Measurements from ENCODE around the gene CDYL. TPM values are rescaled to one million over a fixed set of nuclear protein-coding genes. Genes with fewer than 3 reads are reported as not detected.
"Not testable (repeated sequence)": the region's sequence is repeated elsewhere in the genome, so short reads cannot be mapped to it uniquely, and the experiment has no call there.

CDYL gene
- total and polyA plus RNA-seq, 5 donors from 2014 or later = 3.1 to 27.0 (median 4.1) TPM

DNA sequence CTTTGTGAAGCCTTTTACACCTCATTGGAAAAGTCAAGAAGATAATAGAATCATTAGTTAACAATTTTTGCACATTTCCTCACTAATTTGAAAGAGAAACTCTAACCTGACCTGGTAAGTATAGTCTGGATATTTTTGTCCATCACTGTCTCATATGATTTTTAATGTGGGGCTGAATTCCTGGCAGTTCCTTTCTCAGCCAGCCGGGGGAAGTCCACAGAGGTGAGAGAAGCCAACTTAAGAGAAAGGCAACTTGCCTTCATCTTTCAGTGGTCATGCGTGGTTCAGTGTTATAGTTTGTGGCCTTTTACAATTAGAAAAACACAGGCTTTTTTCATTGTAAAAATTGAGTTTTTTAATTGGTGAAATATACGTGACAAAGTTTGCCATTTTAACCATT lies 80.6 kb downstream of the CDYL start:
- no peak for DNase-seq
- Histone ChIP-seq H3K4me3 (ENCODE audit: low read depth, low read length) (no peak overlapping the region), H3K27me3 (ENCODE audit: control insufficient read depth, insufficient read depth, low read length) (no peaks in the 10 kb centered on the region), H3K36me3 (ENCODE audit: control insufficient read depth, insufficient read depth, low read length) (no peaks in the 10 kb centered on the region), H3K4me1 (ENCODE audit: control insufficient read depth, insufficient read depth, low read length, poor library complexity, severe bottlenecking) (no peaks in the 10 kb centered on the region), H3K27ac (ENCODE audit: insufficient read depth, low read length, poor library complexity, severe bottlenecking) (no peak overlapping the region), H3K9me3 (ENCODE audit: control insufficient read depth in 2 of 2, low read length in 2 of 2) (no peaks in the 10 kb centered on the region)
- H3K4me1 Mint-ChIP-seq = peaks cover 30 to 82% (median 46%) of the 10 kb centered on the region in 4 donors
- H3K9me3 Mint-ChIP-seq = peaks cover 0 to 6% (median 0%) of the 10 kb centered on the region in 7 donors
- H3K27ac Mint-ChIP-seq = peak overlapping the region in 1 of 3 donors; percentile 55
- peaks cover 43% of the 10 kb centered on the region for H3K36me3 Mint-ChIP-seq
- no peak overlapping the region for H3K4me3 Mint-ChIP-seq
- no peak for ATAC-seq (ENCODE audit: low read depth in 2 of 2)
- no peaks in the 10 kb centered on the region for H3K27me3 Mint-ChIP-seq

DNA sequence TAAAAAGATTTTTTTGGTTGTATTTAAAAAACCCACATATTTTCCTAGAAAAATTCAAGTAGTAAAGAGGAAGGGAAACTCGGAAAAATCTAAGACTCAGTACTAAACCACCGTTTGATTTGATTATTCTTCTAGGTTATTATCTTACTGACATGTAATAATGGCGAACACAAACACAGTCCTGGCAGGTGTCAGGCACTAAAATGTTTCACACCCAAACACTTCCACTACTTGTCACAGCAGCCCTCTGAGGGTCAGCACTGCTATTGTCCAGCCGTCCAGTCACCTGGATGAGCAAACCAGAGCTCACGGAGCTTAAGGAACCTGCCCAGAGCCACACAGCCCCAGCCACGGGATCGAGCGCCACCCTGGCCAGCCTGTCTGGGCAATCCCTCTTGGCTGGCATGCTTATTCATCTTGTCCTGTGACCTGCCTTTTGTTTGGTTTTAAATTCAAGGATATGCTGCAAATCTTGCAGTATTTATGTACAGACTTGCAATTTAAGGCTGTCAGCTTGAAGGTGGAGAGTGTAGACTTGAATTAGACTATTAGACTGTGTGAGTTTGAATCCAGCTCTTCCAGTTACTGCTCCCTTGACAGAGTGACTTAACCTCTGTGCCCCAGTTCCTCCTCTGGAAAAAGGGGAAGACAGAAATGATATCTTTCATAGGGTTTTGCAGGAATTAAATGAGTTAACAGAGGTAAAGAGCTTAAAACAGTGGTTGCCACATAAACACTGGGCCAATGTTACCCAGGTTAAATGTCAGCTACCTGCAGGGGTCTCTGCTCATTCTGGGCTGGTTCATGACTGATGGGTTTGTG lies 82.2 kb downstream of the CDYL start:
- no peak overlapping the region for H3K4me3 ChIP-seq (ENCODE audit: low read depth, low read length)
- no peaks in the 10 kb centered on the region for H3K36me3 ChIP-seq (ENCODE audit: control insufficient read depth, insufficient read depth, low read length)
- Mint-ChIP-seq H3K27ac (peak overlapping the region in 1 of 3 donors; percentile 15), H3K36me3 (peaks cover 47% of the 10 kb centered on the region), H3K27me3 (no peaks in the 10 kb centered on the region), H3K9me3 (peaks cover 0 to 7% (median 0%) of the 10 kb centered on the region in 7 donors), H3K4me1 (peaks cover 27 to 71% (median 43%) of the 10 kb centered on the region in 4 donors), H3K4me3 (no peak overlapping the region)
- no peaks in the 10 kb centered on the region for H3K4me1 ChIP-seq (ENCODE audit: control insufficient read depth, insufficient read depth, low read length, poor library complexity, severe bottlenecking)
- peaks cover 0 to 1% of the 10 kb centered on the region in 2 experiments for H3K9me3 ChIP-seq (ENCODE audit: control insufficient read depth in 2 of 2, low read length in 2 of 2)
- no peak for DNase-seq
- no peak overlapping the region for H3K27ac ChIP-seq (ENCODE audit: insufficient read depth, low read length, poor library complexity, severe bottlenecking)
- no peak for ATAC-seq (ENCODE audit: low read depth in 2 of 2)
- H3K27me3 ChIP-seq (ENCODE audit: control insufficient read depth, insufficient read depth, low read length) = no peaks in the 10 kb centered on the region

- Mint-ChIP-seq H3K27ac (no peak overlapping the region), H3K27me3 (no peaks in the 10 kb centered on the region), H3K36me3 (peaks cover 53% of the 10 kb centered on the region), H3K4me1 (peaks cover 22 to 57% (median 36%) of the 10 kb centered on the region in 4 donors), H3K4me3 (no peak overlapping the region), H3K9me3 (peaks cover under 1 to 22% (median 11%) of the 10 kb centered on the region in 7 donors)
- no peak for DNase-seq
- Histone ChIP-seq H3K9me3 (ENCODE audit: control insufficient read depth in 2 of 2, low read length in 2 of 2) (peaks cover 9 to 13% of the 10 kb centered on the region in 2 experiments), H3K4me1 (ENCODE audit: control insufficient read depth, insufficient read depth, low read length, poor library complexity, severe bottlenecking) (no peaks in the 10 kb centered on the region), H3K4me3 (ENCODE audit: low read depth, low read length) (no peak overlapping the region), H3K36me3 (ENCODE audit: control insufficient read depth, insufficient read depth, low read length) (no peaks in the 10 kb centered on the region), H3K27me3 (ENCODE audit: control insufficient read depth, insufficient read depth, low read length) (no peaks in the 10 kb centered on the region), H3K27ac (ENCODE audit: insufficient read depth, low read length, poor library complexity, severe bottlenecking) (no peak overlapping the region)
- ATAC-seq (ENCODE audit: low read depth in 2 of 2) = no peak
Measured at GRCh38 chr6:4860387-4860786, 84.2 kb downstream of the CDYL start.

DNA sequence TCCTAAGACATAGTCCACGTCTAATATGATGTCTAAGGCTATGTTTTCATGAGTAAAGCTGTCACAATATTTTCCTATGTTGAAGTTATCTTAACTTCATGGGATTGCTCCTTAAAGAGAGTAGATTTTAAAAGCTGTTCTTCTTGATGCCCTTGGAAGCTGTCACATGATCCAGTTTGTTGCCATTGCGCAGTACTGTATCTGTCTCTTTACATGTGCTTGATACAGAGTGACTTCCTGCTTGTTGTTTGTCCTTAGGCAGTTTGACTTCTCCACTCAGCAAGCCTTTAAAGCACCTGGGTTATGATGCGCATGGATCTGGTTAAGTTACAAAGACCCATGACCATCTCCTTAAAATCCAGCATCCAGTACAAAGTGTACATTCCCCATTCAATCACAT lies 85.4 kb downstream of the CDYL start:
- H3K4me1 ChIP-seq (ENCODE audit: control insufficient read depth, insufficient read depth, low read length, poor library complexity, severe bottlenecking) = no peaks in the 10 kb centered on the region
- H3K27me3 ChIP-seq (ENCODE audit: control insufficient read depth, insufficient read depth, low read length) = no peaks in the 10 kb centered on the region
- H3K4me3 ChIP-seq (ENCODE audit: low read depth, low read length) = no peak overlapping the region
- H3K36me3 ChIP-seq (ENCODE audit: control insufficient read depth, insufficient read depth, low read length) = no peaks in the 10 kb centered on the region
- ATAC-seq (ENCODE audit: low read depth in 2 of 2) (no peak), DNase-seq (no peak)
- H3K27me3 Mint-ChIP-seq = no peaks in the 10 kb centered on the region
- H3K4me1 Mint-ChIP-seq = peaks cover 14 to 49% (median 27%) of the 10 kb centered on the region in 4 donors
- peaks cover 2 to 30% (median 11%) of the 10 kb centered on the region in 7 donors for H3K9me3 Mint-ChIP-seq
- peaks cover 53% of the 10 kb centered on the region for H3K36me3 Mint-ChIP-seq
- peaks cover 13 to 15% of the 10 kb centered on the region in 2 experiments for H3K9me3 ChIP-seq (ENCODE audit: control insufficient read depth in 2 of 2, low read length in 2 of 2)
- no peak overlapping the region for H3K27ac ChIP-seq (ENCODE audit: insufficient read depth, low read length, poor library complexity, severe bottlenecking)
- no peak overlapping the region for H3K4me3 Mint-ChIP-seq
- H3K27ac Mint-ChIP-seq = peak overlapping the region in 2 of 3 donors; percentile 14 to 23

DNA sequence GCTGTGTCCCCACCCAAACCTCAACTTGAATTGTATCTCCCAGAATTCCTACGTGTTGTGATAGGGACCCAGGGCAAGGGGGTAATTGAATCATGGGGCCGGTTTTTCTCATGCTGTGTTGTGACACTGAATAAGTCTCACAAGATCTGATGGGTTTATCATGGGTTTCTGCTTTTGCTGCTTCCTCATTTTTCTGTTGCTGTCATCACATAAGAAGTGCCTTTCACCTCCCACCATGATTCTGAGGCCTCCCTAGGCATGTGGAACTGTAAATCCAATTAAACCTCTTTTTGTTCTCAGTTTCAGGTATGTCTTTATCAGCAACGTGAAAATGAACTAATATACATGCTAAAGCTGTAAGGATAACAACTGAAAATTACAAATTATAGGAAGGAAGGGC lies 88.3 kb downstream of the CDYL start:
- no peak overlapping the region for H3K27ac ChIP-seq (ENCODE audit: insufficient read depth, low read length, poor library complexity, severe bottlenecking)
- H3K4me1 Mint-ChIP-seq = peaks cover 11 to 24% (median 20%) of the 10 kb centered on the region in 4 donors
- H3K27ac Mint-ChIP-seq = no peak overlapping the region
- H3K27me3 ChIP-seq (ENCODE audit: control insufficient read depth, insufficient read depth, low read length) = no peaks in the 10 kb centered on the region
- no peak for DNase-seq
- no peaks in the 10 kb centered on the region for H3K4me1 ChIP-seq (ENCODE audit: control insufficient read depth, insufficient read depth, low read length, poor library complexity, severe bottlenecking)
- H3K4me3 Mint-ChIP-seq = no peak overlapping the region
- peaks cover 18 to 19% of the 10 kb centered on the region in 2 experiments for H3K9me3 ChIP-seq (ENCODE audit: control insufficient read depth in 2 of 2, low read length in 2 of 2)
- H3K27me3 Mint-ChIP-seq = no peaks in the 10 kb centered on the region
- no peak overlapping the region for H3K4me3 ChIP-seq (ENCODE audit: low read depth, low read length)
- ATAC-seq (ENCODE audit: low read depth in 2 of 2) = no peak
- H3K9me3 Mint-ChIP-seq = peaks cover 3 to 44% (median 13%) of the 10 kb centered on the region in 7 donors
- H3K36me3 Mint-ChIP-seq = peaks cover 46% of the 10 kb centered on the region
- no peaks in the 10 kb centered on the region for H3K36me3 ChIP-seq (ENCODE audit: control insufficient read depth, insufficient read depth, low read length)

- H3K27ac ChIP-seq (ENCODE audit: insufficient read depth, low read length, poor library complexity, severe bottlenecking) = not testable (repeated sequence)
Measured at GRCh38 chr6:4865006-4865405, 88.8 kb downstream of the CDYL start.

GRCh38 chr6:4870821-4871494 lies 94.8 kb downstream of the CDYL start:
- no peaks in the 10 kb centered on the region for H3K27me3 ChIP-seq (ENCODE audit: control insufficient read depth, insufficient read depth, low read length)
- ATAC-seq (ENCODE audit: low read depth in 2 of 2) (no peak), DNase-seq (no peak)
- no peaks in the 10 kb centered on the region for H3K4me1 ChIP-seq (ENCODE audit: control insufficient read depth, insufficient read depth, low read length, poor library complexity, severe bottlenecking)
- no peaks in the 10 kb centered on the region for H3K36me3 ChIP-seq (ENCODE audit: control insufficient read depth, insufficient read depth, low read length)
- peaks cover 24 to 55% (median 32%) of the 10 kb centered on the region in 4 donors for H3K4me1 Mint-ChIP-seq
- H3K9me3 ChIP-seq (ENCODE audit: control insufficient read depth in 2 of 2, low read length in 2 of 2) = peaks cover 5 to 8% of the 10 kb centered on the region in 2 experiments
- H3K27ac ChIP-seq (ENCODE audit: insufficient read depth, low read length, poor library complexity, severe bottlenecking) = no peak overlapping the region
- H3K27ac Mint-ChIP-seq = no peak overlapping the region
- no peak overlapping the region for H3K4me3 Mint-ChIP-seq
- peaks cover 18% of the 10 kb centered on the region for H3K36me3 Mint-ChIP-seq
- no peaks in the 10 kb centered on the region for H3K27me3 Mint-ChIP-seq
- H3K4me3 ChIP-seq (ENCODE audit: low read depth, low read length) = no peak overlapping the region
- H3K9me3 Mint-ChIP-seq = peaks cover 0 to 16% (median 6%) of the 10 kb centered on the region in 7 donors

More at GRCh38 chr6:4865006-4865405, 88.8 kb downstream of the CDYL start:
- not testable (repeated sequence) for H3K27me3 Mint-ChIP-seq; H3K27me3 ChIP-seq (ENCODE audit: control insufficient read depth, insufficient read depth, low read length); ATAC-seq (ENCODE audit: low read depth in 2 of 2); DNase-seq; H3K4me3 ChIP-seq (ENCODE audit: low read depth, low read length); H3K4me1 ChIP-seq (ENCODE audit: control insufficient read depth, insufficient read depth, low read length, poor library complexity, severe bottlenecking); H3K27ac Mint-ChIP-seq; H3K36me3 ChIP-seq (ENCODE audit: control insufficient read depth, insufficient read depth, low read length)
- Mint-ChIP-seq H3K36me3 (peaks cover 45% of the 10 kb centered on the region), H3K4me1 (peaks cover 11 to 25% (median 19%) of the 10 kb centered on the region in 4 donors), H3K9me3 (peaks cover 3 to 44% (median 15%) of the 10 kb centered on the region in 7 donors), H3K4me3 (peak overlapping the region in 1 of 4 donors; percentile 24)
- H3K9me3 ChIP-seq (ENCODE audit: control insufficient read depth in 2 of 2, low read length in 2 of 2) = peaks cover 18 to 19% of the 10 kb centered on the region in 2 experiments

All from CD4-positive, CD25-positive, alpha-beta regulatory T cell (primary cell).